ENCODE results near the gene SPC25. TPM values are rescaled to one million over a fixed set of nuclear protein-coding genes. Genes with fewer than 3 reads are reported as not detected.

Gene SPC25
- total RNA-seq (2021), result 23.2 to 29.2 TPM (median 28.6 TPM) in 3 replicates
- Bru-seq, nascent RNA, result percentile 87 among the genes with signal in this experiment
- long read RNA-seq, experiment 1, transcript SPC25-201 (7 exons, 1,354 nt), result major isoform, 64 of 72 reads
- long read RNA-seq, experiment 1, partial matches to known transcripts, result 2 of 72 reads
- long read RNA-seq, experiment 1, other reads (novel, unspliced or antisense), result 6 of 72 reads
- long read RNA-seq, experiment 2, transcript SPC25-201 (7 exons, 1,354 nt), result major isoform, 43 of 58 reads
- long read RNA-seq, experiment 2, partial matches to known transcripts, result 7 of 58 reads
- long read RNA-seq, experiment 2, other reads (novel, unspliced or antisense), result 8 of 58 reads
- long read RNA-seq, experiment 3, transcript SPC25-201 (7 exons, 1,354 nt), result major isoform, 109 of 117 reads
- long read RNA-seq, experiment 3, partial matches to known transcripts, result 3 of 117 reads
- long read RNA-seq, experiment 3, other reads (novel, unspliced or antisense), result 5 of 117 reads

GRCh38 chr2:168890006-168890782, at the start of gene SPC25:
Gene SPC25 (minus strand): TSS chr2:168890430. CDS start chr2:168889519, 911 bp downstream.
- peaks cover 20% of the 10 kb centered on the region for H3K36me3 Mint-ChIP-seq
- peaks cover 11% of the 10 kb centered on the region for H3K4me1 Mint-ChIP-seq
- ATAC-seq (peak; percentile 99), DNase-seq (ENCODE audit: low spot score) (peak; percentile 93)
- peak within 1 kb of the TSS; percentile 96 for H3K4me3 Mint-ChIP-seq
- no peaks in the 10 kb centered on the region for H3K9me3 Mint-ChIP-seq
- CTCF ChIA-PET, result interaction anchor here (0.6 to 1.1 kb wide), 2 partner anchors 29 to 885 kb away, joined by 3 to 7 read pairs; no protein-coding TSS in a partner anchor
- POLR2A ChIA-PET, result no interaction called here
- H3K27me3 Mint-ChIP-seq (ENCODE audit: low read depth), result peaks cover 25% of the 10 kb centered on the region
- H3K27ac Mint-ChIP-seq, result peak within 1 kb of the TSS; percentile 77
- TF ChIP-seq ZNF281 (CRISPR knock-in tag; IDR thresholded peaks at IDR 0.05) (peak; percentile 32; the same call in 1 of the 2 replicates), TCF7 (CRISPR knock-in tag; IDR thresholded peaks at IDR 0.05; ENCODE audit: low read depth) (no peak), NFYB (CRISPR knock-in tag; conservative IDR thresholded peaks at IDR 0.05; ENCODE audit: low read depth) (peak; percentile 96), NFE2L1 (CRISPR knock-in tag; IDR thresholded peaks at IDR 0.05) (peak; percentile 76; the same call in 1 of the 2 replicates), PRDM15 (CRISPR knock-in tag; IDR thresholded peaks at IDR 0.05) (no peak), ZNF512 (CRISPR knock-in tag; IDR thresholded peaks at IDR 0.05; ENCODE audit: borderline replicate concordance) (no peak), GABPB1 (CRISPR knock-in tag; IDR thresholded peaks at IDR 0.05) (peak; percentile 74; the same call in 1 of the 2 replicates), SMAD4 (CRISPR knock-in tag; IDR thresholded peaks at IDR 0.05) (no peak), E2F5 (CRISPR knock-in tag; IDR thresholded peaks at IDR 0.05) (peak; percentile 97), ZBTB43 (CRISPR knock-in tag; IDR thresholded peaks at IDR 0.05) (0 out of 2 replicates have a peak, but pooled peaks have one; percentile 47), MYBL2 (CRISPR knock-in tag; IDR thresholded peaks at IDR 0.05) (peak; percentile 98), PRRX2 (CRISPR knock-in tag; IDR thresholded peaks at IDR 0.05) (no peak), FOXP1 (CRISPR knock-in tag; IDR thresholded peaks at IDR 0.05; ENCODE audit: borderline replicate concordance) (peak; percentile 48; the same call in 1 of the 2 replicates), E2F4 (CRISPR knock-in tag; IDR thresholded peaks at IDR 0.05; ENCODE audit: borderline replicate concordance, low read depth) (peak; percentile 100), FOXK1 (CRISPR knock-in tag; IDR thresholded peaks at IDR 0.05) (0 out of 2 replicates have a peak, but pooled peaks have one; percentile 59), ZNF121 (CRISPR knock-in tag; IDR thresholded peaks at IDR 0.05) (no peak), FOXP4 (CRISPR knock-in tag; IDR thresholded peaks at IDR 0.05) (peak; percentile 65; the same call in 1 of the 2 replicates), TEAD1 (CRISPR knock-in tag; IDR thresholded peaks at IDR 0.05) (0 out of 2 replicates have a peak, but pooled peaks have one; percentile 11), SP1 (CRISPR knock-in tag; conservative IDR thresholded peaks at IDR 0.05) (peak; percentile 66), MAX (CRISPR knock-in tag; IDR thresholded peaks at IDR 0.05) (0 out of 2 replicates have a peak, but pooled peaks have one; percentile 19)
